Stomach (tissue), 4 donors: ENCODE data around the gene KPTN.

ENCODE experiments used
- POLR2AphosphoS5 ChIP-seq, 3 donors: sonication (generic); formaldehyde crosslinking; IDR thresholded peaks; one replicate each; pipeline ENCODE4 v1.6.1; 2016; ENCODE audit warnings: antibody characterized with exemption in 3 of 3
- TF ChIP-seq, protein P1 (sequence below), 7 experiments: fragments of 450-650 bp in 4 of 7; fragments of 200-600 bp in 3 of 7; sonication (generic) in 3 of 7; IDR thresholded peaks; one replicate each; pipeline ENCODE4 v1.5.1; 2016 to 2019; ENCODE audit warnings: antibody characterized with exemption in 7 of 7, control low read depth in 2 of 7, mild to moderate bottlenecking in 1 of 7

DNA sequence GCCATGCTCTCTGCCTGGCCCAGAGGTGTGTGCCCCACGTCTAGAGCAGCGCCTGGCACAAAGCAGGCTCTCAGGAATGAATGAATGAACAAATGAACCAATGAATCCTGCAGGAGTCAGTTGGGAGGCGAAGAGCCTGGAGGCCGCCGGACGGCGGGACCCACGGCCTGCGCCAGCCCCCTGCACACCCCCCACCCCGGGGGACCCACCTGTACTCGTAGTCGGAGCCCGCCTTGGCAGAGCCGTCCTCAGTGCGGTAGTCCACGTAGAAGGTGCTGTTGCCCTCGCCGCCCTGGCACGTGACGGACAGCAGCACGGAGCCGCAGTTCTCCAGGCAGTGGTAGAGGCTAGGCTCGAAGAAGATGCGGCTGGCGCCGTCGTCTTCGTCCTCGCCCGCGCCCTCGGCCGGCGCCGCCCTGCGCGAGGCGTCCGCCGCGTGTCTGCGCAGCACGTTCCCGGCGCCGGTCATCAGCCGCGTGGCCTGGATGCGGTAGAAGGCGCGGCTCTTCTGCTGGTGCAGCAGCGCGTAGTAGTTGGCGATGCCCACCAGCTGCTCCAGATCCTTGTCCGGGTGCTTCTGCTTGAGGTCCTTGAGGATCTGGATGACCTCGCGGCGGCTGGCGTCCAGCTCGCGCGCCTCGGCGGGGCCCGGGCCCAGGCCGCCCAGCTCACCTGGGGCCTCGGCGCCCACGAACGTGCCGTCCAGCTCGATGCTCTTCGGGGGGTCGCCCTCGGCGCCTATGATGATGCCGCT is 27.1 kb downstream of the KPTN start:
- TF ChIP-seq, protein P1, sequence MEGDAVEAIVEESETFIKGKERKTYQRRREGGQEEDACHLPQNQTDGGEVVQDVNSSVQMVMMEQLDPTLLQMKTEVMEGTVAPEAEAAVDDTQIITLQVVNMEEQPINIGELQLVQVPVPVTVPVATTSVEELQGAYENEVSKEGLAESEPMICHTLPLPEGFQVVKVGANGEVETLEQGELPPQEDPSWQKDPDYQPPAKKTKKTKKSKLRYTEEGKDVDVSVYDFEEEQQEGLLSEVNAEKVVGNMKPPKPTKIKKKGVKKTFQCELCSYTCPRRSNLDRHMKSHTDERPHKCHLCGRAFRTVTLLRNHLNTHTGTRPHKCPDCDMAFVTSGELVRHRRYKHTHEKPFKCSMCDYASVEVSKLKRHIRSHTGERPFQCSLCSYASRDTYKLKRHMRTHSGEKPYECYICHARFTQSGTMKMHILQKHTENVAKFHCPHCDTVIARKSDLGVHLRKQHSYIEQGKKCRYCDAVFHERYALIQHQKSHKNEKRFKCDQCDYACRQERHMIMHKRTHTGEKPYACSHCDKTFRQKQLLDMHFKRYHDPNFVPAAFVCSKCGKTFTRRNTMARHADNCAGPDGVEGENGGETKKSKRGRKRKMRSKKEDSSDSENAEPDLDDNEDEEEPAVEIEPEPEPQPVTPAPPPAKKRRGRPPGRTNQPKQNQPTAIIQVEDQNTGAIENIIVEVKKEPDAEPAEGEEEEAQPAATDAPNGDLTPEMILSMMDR (IDR thresholded peaks at IDR 0.05), result no peak
- TF ChIP-seq POLR2AphosphoS5 (IDR thresholded peaks at IDR 0.05), result no peak
